Activated naive CD4-positive, alpha-beta T cell treated with anti-CD3 and anti-CD28 coated beads, Interleukin-2, amount 50 U/mL, for 24 hours (primary cell): Measurements from ENCODE around the gene RTBDN.
"Not testable (repeated sequence)": the region's sequence is repeated elsewhere in the genome, so short reads cannot be mapped to it uniquely, and the experiment has no call there.

Source experiments
- H3K27ac Mint-ChIP-seq: one replicate; pipeline ENCODE4 v1.8.0; 2021; ENCODE audit warnings: mild to moderate bottlenecking, mixed read lengths
- H3K27me3 Mint-ChIP-seq: one replicate; pipeline ENCODE4 v1.8.0; 2021; ENCODE audit warnings: mixed read lengths
- H3K36me3 Mint-ChIP-seq: one replicate; pipeline ENCODE4 v1.8.0; 2021; ENCODE audit warnings: mixed read lengths
- H3K4me1 Mint-ChIP-seq: one replicate; pipeline ENCODE4 v1.8.0; 2021; ENCODE audit warnings: mixed read lengths
- H3K4me3 Mint-ChIP-seq: one replicate; pipeline ENCODE4 v1.8.0; 2021; ENCODE audit warnings: mild to moderate bottlenecking, mixed read lengths
- H3K9me3 Mint-ChIP-seq: one replicate; pipeline ENCODE4 v1.8.0; 2021; ENCODE audit warnings: mixed read lengths

Gene RTBDN

DNA sequence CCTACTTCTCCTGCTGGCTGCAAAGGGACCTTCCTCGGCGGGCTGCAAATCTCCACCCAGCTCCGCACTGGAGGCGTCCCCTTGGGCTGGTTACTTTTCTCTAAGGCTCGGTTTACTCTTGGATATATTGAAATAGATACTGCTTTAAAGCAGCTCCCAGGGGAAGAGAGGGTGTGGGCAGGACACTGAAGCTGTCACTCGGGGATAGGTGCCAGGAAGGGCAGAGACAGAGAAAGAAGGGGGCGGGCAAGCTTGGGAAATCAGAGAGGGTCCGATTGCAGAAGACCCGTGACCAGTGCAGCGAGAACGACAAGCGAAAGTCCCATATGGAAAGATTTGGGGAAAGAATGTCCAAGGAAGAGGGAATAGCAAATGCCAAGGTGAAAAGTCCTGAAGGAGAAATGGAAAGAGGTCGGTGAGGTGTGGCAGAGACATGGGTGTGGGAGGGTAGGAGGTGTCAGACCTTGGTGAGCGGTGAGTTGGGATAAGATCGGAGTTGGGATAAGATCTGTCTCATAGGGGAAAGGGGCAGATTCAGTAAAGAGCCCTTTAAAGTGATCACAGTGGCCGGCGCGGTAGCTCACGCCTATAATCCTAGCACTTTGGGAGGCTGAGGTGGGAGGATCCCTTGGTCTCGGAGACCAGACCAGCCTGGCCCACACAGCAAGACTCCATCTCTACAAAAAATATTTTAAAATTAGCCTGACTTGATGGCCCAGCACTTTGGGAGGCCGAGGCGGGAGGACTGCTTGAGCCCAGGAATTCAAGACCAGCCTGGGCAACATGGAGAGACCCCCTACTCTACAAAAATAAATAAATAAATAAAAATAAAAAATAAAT lies 31.9 kb downstream of the RTBDN start:
- peaks cover 37% of the 10 kb centered on the region for H3K4me1 Mint-ChIP-seq
- peak overlapping the region; percentile 72 for H3K27ac Mint-ChIP-seq
- no peaks in the 10 kb centered on the region for H3K27me3 Mint-ChIP-seq
- H3K36me3 Mint-ChIP-seq = no peaks in the 10 kb centered on the region
- peak overlapping the region; percentile 89 for H3K4me3 Mint-ChIP-seq
- H3K9me3 Mint-ChIP-seq = no peaks in the 10 kb centered on the region

DNA sequence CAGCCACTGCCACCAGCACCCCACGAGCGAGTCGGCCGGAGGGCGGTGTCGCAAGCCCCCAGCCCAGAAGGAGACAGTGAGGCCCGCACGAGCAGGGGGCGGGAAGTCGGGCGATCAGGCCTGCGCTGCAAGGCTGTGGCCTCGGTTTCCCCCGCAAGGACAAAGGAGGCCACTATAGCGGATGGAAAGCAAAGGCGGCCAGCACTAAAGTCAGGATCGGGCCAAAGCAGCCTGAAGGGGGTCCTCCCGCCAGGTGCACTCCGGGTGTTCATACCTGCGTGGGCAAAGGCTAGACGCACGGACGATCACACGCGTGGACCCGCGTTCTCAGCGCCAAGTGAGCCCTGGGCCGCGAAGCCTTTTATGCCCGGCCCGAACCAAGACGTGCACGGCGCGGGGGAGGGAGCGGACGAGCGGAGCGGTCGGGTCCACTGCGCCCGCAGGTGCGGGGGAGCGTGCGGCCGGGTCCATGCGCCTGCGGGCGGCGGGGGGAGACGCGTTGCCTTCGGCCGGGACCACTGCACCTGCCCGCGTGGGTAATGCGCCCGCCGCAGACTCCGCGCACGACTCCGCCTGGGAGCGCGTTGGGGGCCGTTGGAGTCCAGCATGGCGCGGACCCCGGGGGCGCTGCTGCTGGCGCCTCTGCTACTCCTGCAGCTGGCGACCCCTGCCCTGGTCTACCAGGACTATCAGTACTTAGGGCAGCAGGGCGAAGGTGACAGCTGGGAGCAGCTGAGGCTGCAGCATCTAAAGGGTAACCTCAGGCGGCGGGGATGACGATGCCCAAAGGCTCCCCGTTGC lies 32.7 kb downstream of the RTBDN start, which contains the start of the genes PRDX2 and THSD8:
PRDX2 (minus strand) TSS at position 335 of the 801 bp plus-strand sequence. CDS start 539 bp downstream, outside the sequence.
THSD8 (plus strand) TSS at position 604 of the 801 bp plus-strand sequence; CDS start at position 607, 3 bp downstream.
- peaks cover 34% of the 10 kb centered on the region for H3K4me1 Mint-ChIP-seq

DNA sequence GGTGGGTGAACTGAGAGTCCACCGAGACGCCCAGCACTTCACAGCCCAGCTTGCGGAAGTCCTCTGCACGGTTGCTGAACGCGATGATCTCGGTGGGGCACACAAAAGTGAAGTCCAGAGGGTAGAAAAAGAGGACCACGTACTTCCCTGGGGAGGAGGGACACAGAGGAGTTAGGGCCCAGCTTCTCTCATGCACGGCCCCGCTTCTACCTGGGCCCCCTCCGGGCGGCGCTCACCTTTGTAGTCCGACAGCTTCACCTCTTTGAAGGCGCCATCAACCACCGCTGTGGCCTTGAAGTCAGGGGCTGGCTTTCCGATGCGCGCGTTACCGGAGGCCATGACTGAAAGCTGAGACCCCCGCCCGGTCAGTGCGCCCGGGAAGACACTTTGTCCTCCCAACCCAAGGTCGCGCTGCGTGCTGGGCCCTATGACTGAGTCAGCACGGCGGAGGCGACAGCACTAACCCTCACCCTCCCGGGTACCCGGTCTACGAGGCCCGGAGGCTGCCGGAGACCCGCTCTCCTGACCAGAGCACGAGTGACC lies 33.4 kb downstream of the RTBDN start:
- H3K4me3 Mint-ChIP-seq = peak overlapping the region; percentile 89
- H3K4me1 Mint-ChIP-seq = peaks cover 33% of the 10 kb centered on the region
- peak overlapping the region; percentile 55 for H3K27ac Mint-ChIP-seq
- H3K36me3 Mint-ChIP-seq = no peaks in the 10 kb centered on the region
- H3K9me3 Mint-ChIP-seq = no peaks in the 10 kb centered on the region
- no peaks in the 10 kb centered on the region for H3K27me3 Mint-ChIP-seq

More for the DNA sequence above, 32.7 kb downstream of the RTBDN start, which contains the start of the genes PRDX2 and THSD8:
- H3K36me3 Mint-ChIP-seq = no peaks in the 10 kb centered on the region
- peak within 1 kb of the TSS; percentile 72 for H3K27ac Mint-ChIP-seq
- no peaks in the 10 kb centered on the region for H3K9me3 Mint-ChIP-seq
- no peaks in the 10 kb centered on the region for H3K27me3 Mint-ChIP-seq
- H3K4me3 Mint-ChIP-seq = peak within 1 kb of the TSS; percentile 89

- no peaks in the 10 kb centered on the region for H3K36me3 Mint-ChIP-seq
- peak overlapping the region; percentile 19 for H3K27ac Mint-ChIP-seq
- peaks cover 36% of the 10 kb centered on the region for H3K4me1 Mint-ChIP-seq
- no peaks in the 10 kb centered on the region for H3K9me3 Mint-ChIP-seq
- H3K4me3 Mint-ChIP-seq = peak overlapping the region; percentile 89
- no peaks in the 10 kb centered on the region for H3K27me3 Mint-ChIP-seq
Measured at GRCh38 chr19:12800466-12800770, 34.0 kb downstream of the RTBDN start.

DNA sequence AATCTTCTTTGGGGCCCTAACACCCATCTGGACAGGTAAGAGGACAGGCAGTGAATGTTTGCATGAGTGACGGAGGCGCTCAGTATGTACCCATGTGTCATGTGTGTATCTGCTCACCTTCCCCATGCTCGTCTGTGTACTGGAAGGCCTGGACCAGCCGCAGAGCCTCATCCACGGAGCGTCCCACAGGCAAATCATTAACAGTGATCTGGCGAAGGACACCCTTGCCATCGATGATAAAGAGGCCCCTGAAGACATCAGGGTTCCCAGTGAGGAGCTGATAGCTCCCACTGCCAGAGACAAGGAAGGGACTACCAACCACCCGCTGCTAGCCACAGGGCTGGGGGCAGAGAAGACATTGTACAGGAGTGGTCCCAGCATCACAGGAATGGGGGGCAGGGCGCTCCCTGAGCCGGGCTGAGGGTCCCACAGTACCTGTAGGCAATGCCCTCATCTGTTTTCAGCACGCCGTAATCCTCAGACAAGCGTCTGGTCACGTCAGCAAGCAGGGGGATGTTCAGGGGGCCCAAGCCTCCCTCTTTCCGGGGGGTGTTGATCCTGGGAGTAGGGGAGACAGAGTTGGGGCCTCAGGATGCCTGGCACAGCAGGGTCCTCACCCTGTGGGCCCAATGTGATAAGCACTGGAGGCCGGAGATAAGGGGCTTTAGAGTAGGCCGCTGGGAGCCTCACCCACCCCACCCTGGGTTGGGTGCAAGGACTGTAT lies 34.5 kb downstream of the RTBDN start:
- peak overlapping the region; percentile 35 for H3K27ac Mint-ChIP-seq
- H3K4me1 Mint-ChIP-seq = peaks cover 37% of the 10 kb centered on the region
- no peaks in the 10 kb centered on the region for H3K36me3 Mint-ChIP-seq
- H3K27me3 Mint-ChIP-seq = no peaks in the 10 kb centered on the region
- no peaks in the 10 kb centered on the region for H3K9me3 Mint-ChIP-seq
- peak overlapping the region; percentile 89 for H3K4me3 Mint-ChIP-seq

DNA sequence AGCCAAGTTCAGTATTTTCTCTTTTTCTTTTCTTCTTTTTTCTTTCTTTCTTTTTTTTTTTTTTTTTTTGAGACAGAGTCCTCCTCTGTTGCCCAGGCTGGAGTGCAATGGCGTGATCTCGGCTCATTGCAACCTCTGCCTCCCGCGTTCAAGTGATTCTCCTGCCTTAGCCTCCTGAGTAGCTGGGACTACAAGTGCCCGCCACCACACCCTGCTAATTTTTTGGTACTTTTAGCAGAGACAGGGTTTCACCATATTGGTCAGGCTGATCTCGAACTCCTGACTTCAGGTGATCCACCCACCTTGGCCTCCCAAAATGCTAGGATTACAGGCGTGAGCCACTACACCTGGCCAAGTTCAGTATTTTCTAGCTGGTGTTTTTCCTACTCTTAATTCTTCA lies 36.8 kb downstream of the RTBDN start:
- not testable (repeated sequence) for H3K9me3 Mint-ChIP-seq, H3K36me3 Mint-ChIP-seq, H3K4me3 Mint-ChIP-seq, H3K27me3 Mint-ChIP-seq, H3K27ac Mint-ChIP-seq
- peaks cover 45% of the 10 kb centered on the region for H3K4me1 Mint-ChIP-seq

DNA sequence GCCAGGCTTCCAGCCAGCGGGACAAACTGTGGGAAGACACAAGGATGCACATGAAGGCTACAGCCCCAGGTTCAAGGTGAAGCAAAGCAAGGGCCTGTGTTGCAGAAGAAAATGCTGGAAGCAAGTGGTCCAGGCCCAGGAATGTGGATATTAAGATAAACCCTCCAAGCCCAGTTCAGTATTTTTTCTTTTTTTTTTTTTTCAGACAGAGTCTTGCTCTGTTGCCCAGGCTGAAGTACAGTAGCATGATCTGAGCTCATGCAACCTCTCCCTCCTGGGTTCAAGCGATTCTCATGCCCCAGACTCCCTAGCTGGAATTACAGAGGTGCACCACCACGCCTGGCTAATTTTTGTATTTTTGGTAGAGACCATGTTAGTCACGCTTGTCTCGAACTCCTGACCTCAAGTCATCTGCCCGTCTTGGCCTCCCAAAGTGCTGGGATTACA lies 37.2 kb downstream of the RTBDN start:
- Mint-ChIP-seq H3K4me3 (no peak overlapping the region), H3K4me1 (peaks cover 41% of the 10 kb centered on the region), H3K9me3 (no peaks in the 10 kb centered on the region), H3K27me3 (no peaks in the 10 kb centered on the region), H3K27ac (no peak overlapping the region), H3K36me3 (peaks cover 2% of the 10 kb centered on the region)

DNA sequence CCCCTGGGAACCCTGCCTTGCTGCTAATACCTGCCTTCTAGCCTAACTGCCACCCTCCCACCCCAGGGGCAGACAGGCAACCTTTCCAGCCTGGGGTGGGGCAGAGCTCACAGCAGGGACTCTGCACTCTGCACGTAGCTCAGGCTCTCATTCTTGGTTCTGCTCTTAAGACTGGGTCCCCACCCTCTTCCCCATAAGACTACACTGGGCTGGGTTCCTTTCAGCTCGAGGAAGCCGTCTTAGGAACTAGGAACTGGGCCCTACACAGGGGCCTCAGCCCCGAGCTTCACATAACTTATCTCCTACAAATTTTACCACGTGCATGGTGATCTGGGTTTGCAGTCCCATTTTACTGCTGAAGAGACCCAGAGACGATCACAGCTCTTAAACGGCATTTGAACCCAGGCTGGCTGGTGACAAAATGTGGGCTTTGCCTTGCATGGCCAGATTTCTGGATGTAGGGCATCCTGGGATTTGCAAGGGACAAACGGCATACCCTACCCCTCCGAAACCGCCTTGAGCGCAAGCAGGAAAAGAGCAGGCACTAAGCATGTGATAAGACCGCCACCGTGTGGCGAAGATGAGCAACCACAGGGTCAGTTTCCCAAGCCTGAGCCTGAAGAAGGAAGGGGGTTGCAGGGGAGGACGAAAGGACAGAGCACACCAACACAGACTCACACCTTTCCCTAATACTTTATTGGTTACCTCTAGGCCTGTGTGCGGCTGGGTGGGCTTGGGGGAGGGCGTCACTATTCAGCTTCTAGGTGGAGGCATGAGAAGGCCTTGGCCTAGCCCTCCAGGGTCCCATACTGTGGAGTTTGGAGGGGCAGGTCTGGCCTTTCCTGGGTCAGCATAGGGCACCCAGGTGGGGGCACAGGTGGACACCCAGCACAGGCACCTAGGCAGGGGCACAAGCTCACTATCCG lies 38.0 kb downstream of the RTBDN start:
- H3K36me3 Mint-ChIP-seq = peaks cover 2% of the 10 kb centered on the region
- H3K4me1 Mint-ChIP-seq = peaks cover 39% of the 10 kb centered on the region
- H3K4me3 Mint-ChIP-seq = peak overlapping the region; percentile 80
- H3K9me3 Mint-ChIP-seq = no peaks in the 10 kb centered on the region
- H3K27ac Mint-ChIP-seq = peak overlapping the region; percentile 87
- no peaks in the 10 kb centered on the region for H3K27me3 Mint-ChIP-seq

DNA sequence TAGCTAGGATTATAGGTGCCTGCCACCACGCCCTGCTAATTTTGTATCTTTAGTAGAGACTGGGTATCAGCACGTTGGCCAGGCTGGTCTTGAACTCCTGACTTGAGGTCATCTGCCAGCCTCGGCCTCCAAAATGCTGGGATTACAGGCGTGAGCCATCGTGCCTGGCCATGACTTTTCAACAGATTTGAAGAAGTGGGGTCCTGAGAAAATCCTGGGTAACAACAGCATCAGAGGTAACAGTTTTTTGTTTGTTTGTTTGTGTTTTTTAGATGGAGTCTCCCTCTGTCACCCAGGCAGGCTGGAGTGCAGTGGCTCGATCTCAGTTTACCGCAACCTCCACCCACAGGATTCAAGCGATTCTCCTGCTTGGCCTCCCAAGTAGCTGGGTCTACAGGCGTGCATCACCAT lies 39.4 kb downstream of the RTBDN start:
- Mint-ChIP-seq H3K4me3 (peak overlapping the region; percentile 83), H3K27ac (no peak overlapping the region), H3K36me3 (peaks cover 2% of the 10 kb centered on the region), H3K4me1 (peaks cover 36% of the 10 kb centered on the region), H3K9me3 (no peaks in the 10 kb centered on the region), H3K27me3 (no peaks in the 10 kb centered on the region)

- Mint-ChIP-seq H3K27ac (peak overlapping the region; percentile 89), H3K36me3 (peaks cover 2% of the 10 kb centered on the region), H3K27me3 (no peaks in the 10 kb centered on the region)
Measured at GRCh38 chr19:12794196-12794941, 40.0 kb downstream of the RTBDN start.

DNA sequence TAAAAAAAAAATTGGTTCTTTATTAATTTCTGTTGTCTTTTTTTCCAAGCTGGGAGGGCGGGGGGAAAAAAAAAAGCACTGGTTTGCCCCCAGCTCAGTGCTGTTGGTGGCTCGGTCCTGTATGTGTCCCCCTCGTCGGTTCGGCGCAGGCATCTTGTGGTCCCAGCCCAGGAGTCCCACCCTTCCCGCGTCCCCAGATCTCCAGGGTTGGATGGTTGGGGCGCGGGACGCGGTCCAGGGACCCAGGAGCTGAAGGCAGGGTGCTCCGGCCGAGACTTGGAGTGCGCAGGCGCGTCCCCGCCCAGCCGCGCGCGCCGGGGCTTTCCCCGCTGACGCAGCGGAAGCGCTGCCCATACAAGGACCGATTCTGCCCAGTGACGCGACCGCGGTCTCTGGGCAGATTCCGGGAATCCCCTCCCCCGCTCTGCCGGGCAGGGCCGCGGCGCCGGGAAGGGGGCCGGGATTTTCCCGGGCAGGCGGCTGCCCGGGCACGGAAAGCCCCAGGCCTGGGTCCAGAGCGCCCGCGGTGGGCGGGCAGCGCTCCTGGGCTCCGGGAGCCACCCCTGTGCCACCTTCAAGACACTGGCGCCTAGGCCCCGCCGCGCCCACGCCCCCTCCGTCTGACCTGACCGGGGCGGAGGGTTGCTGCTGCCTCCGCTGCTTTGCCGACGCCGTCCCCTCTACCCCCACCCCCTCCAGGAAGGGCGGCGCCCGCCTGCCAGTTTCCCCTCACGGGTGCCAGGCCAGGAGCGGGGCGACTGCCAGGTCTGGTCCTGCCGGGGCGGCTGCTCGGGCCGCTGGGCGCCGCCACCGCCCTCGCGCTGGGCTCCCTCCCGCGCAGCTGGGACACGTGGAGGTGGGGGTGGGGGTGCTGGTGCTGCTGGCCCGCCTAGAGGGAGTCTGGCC lies 40.8 kb downstream of the RTBDN start:
- H3K36me3 Mint-ChIP-seq = peaks cover 2% of the 10 kb centered on the region
- H3K4me3 Mint-ChIP-seq = peak overlapping the region; percentile 95
- H3K27ac Mint-ChIP-seq = peak overlapping the region; percentile 98
- H3K4me1 Mint-ChIP-seq = peaks cover 38% of the 10 kb centered on the region
- H3K9me3 Mint-ChIP-seq = no peaks in the 10 kb centered on the region
- no peaks in the 10 kb centered on the region for H3K27me3 Mint-ChIP-seq

More at GRCh38 chr19:12794196-12794941, 40.0 kb downstream of the RTBDN start:
- Mint-ChIP-seq H3K4me1 (peaks cover 31% of the 10 kb centered on the region), H3K9me3 (no peaks in the 10 kb centered on the region), H3K4me3 (peak overlapping the region; percentile 83)

GRCh38 chr19:12792853-12793289 lies 41.5 kb downstream of the RTBDN start:
- Mint-ChIP-seq H3K36me3 (peaks cover 2% of the 10 kb centered on the region), H3K27me3 (no peaks in the 10 kb centered on the region), H3K4me3 (peak overlapping the region; percentile 95), H3K9me3 (no peaks in the 10 kb centered on the region), H3K4me1 (peaks cover 38% of the 10 kb centered on the region), H3K27ac (peak overlapping the region; percentile 98)
